ENCODE results near the gene ABCB6.

Gene ABCB6

GRCh38 chr2:219175928-219176817, 42.6 kb downstream of the ABCB6 start:
- no peak for DNase-seq (ENCODE audit: low read depth)
- peak; percentile 12 for TF ChIP-seq CTCF (conservative IDR thresholded peaks at IDR 0.05; ENCODE audit: low read depth, low read length)
- H3K4me3 ChIP-seq (ENCODE audit: low read length) = peak overlapping the region; percentile 81

GRCh38 chr2:219175486-219175885, 43.3 kb downstream of the ABCB6 start:
- peak overlapping the region; percentile 81 for H3K4me3 ChIP-seq (ENCODE audit: low read length)
- no peak for TF ChIP-seq CTCF (conservative IDR thresholded peaks at IDR 0.05; ENCODE audit: low read depth, low read length)
- DNase-seq (ENCODE audit: low read depth) = no peak

- no peak for DNase-seq (ENCODE audit: low read depth)
- no peak for TF ChIP-seq CTCF (conservative IDR thresholded peaks at IDR 0.05; ENCODE audit: low read depth, low read length)
- H3K4me3 ChIP-seq (ENCODE audit: low read length) = no peak overlapping the region
Measured at GRCh38 chr2:219174801-219175200, 44.0 kb downstream of the ABCB6 start.

GRCh38 chr2:219174146-219174545, 44.6 kb downstream of the ABCB6 start:
- TF ChIP-seq CTCF (conservative IDR thresholded peaks at IDR 0.05; ENCODE audit: low read depth, low read length) = no peak
- no peak for DNase-seq (ENCODE audit: low read depth)
- H3K4me3 ChIP-seq (ENCODE audit: low read length) = no peak overlapping the region

DNA sequence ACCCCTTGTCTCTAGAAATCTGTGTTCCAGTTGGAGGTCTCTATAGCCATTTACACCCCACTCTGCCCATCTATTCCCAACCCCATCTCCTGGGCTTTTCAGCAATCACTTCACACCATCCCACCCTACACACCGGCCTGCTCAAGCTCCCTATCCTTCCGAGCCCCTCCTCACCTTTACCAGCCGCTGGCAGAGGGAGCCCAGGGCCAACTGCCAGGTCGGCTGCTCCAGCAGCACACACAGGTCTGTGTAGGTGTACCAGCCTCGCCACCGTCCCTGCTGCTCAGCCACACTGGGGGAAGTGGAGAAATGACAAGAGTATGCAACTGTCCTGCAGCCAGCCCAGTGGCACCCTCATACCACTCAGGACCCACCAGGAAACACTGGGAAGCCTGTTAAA, 45.6 kb downstream of the ABCB6 start:
- TF ChIP-seq CTCF (conservative IDR thresholded peaks at IDR 0.05; ENCODE audit: low read depth, low read length) = no peak
- H3K4me3 ChIP-seq (ENCODE audit: low read length) = no peak overlapping the region
- no peak for DNase-seq (ENCODE audit: low read depth)

DNA sequence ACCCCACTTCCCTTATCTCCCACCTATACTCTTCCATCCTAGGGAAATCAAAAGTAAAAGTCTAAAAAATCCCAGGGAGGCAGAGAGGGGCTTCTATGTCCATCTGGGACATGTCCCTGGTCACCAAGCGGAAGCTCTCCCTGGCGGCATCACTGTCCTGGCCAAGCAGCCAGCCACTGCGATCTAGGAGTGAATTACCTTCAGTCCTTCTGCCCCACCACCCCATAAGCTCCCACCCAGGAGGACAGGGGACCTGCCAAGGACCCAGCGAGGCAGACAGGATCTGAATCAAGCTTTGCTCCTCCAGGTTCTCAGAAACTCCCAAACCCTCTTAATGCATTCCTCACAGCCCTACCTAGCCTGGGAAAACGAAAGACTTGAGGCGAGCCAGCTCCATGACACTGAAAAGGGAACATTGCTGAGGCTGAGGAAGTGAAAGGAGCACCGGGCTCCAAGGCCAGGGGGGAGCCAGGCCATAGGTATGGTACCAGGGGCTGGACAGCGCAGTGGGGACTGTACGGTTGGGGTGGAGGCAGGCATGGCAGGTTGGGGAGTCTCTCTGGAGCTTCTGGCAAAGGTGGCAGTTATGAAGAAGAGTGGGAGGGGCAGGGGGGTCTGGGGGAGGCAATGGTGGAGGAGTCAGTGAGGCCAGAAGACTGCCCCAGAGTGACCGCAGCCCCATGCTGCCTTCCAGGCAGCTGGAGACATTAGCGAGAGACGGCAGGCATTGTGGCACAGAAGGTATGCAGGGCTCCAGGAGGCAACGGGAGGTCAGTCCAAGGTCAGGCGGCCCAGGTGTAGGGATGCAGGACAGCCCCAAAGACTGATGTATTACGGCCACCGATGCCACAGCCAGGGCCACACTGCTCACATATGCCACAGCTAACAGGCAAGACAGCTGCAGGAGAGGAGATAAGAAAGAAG, 46.3 kb downstream of the ABCB6 start:
- no peak for TF ChIP-seq CTCF (conservative IDR thresholded peaks at IDR 0.05; ENCODE audit: low read depth, low read length)
- no peak overlapping the region for H3K4me3 ChIP-seq (ENCODE audit: low read length)
- DNase-seq (ENCODE audit: low read depth) = no peak
